ENCODE results near the gene OR6Y1. TPM values are rescaled to one million over a fixed set of nuclear protein-coding genes. Genes with fewer than 3 reads are reported as not detected.

OR6Y1 gene
- total and polyA plus RNA-seq, 2 of the 8 experiments (the other 6 are each of a cell fraction or from before 2014, with no cell fraction given) = 0.07 TPM; not detected in 1

- no peak for TF ChIP-seq ATF2 (IDR thresholded peaks at IDR 0.05; ENCODE audit: low read length)
- TF ChIP-seq RAD21 (IDR thresholded peaks at IDR 0.05 in 1 of 2, conservative IDR thresholded peaks at IDR 0.05 in 1 of 2; ENCODE audit: low read depth in 2 of 2, low read length in 2 of 2) = no peak
- no peak for TF ChIP-seq FOSL1 (IDR thresholded peaks at IDR 0.05; ENCODE audit: insufficient read depth, low read depth, low read length)
Measured at GRCh38 chr1:158563853-158564252, 9.6 kb upstream of the OR6Y1 start (continued).
